Mesothelial cell of epicardium (in vitro differentiated cells): ENCODE results near the gene S100PBP. TPM values are rescaled to one million over a fixed set of nuclear protein-coding genes. Genes with fewer than 3 reads are reported as not detected.

Experiments used
- DNase-seq, 2 experiments: peaks; one replicate each; pipeline ENCODE4 v3.0.0; 2021; ENCODE audit warnings: low spot score in 2 of 2; ENCODE audit not compliant: unreplicated experiment in 2 of 2
- H3K27ac Mint-ChIP-seq: 2 replicates; pipeline ENCODE4 v1.8.0; 2021; ENCODE audit warnings: mixed read lengths
- H3K27me3 Mint-ChIP-seq: 2 replicates; pipeline ENCODE4 v1.8.0; 2021; ENCODE audit warnings: low read depth, mixed read lengths
- H3K36me3 Mint-ChIP-seq: 2 replicates; pipeline ENCODE4 v1.8.0; 2021; ENCODE audit warnings: mixed read lengths
- H3K4me1 Mint-ChIP-seq: 2 replicates; pipeline ENCODE4 v1.8.0; 2021; ENCODE audit warnings: mixed read lengths
- H3K4me3 Mint-ChIP-seq: 2 replicates; pipeline ENCODE4 v1.8.0; 2021; ENCODE audit warnings: mild to moderate bottlenecking, moderate library complexity, mixed read lengths
- H3K9me3 Mint-ChIP-seq: 2 replicates; pipeline ENCODE4 v1.8.0; 2021; ENCODE audit warnings: mixed read lengths
- total RNA-seq: library from RNA; stranded (reverse); gene quantifications from 3 replicates; pipeline ENCODE4 v1.2.1, GENCODE V29; 2021
- TF ChIP-seq, protein P1 (sequence below): fragments of 200-600 bp; sonication (generic); IDR thresholded peaks from one replicate; pipeline ENCODE4 v1.5.0; 2021; ENCODE audit warnings: antibody characterized with exemption; ENCODE audit not compliant: unreplicated experiment

Gene S100PBP
- total RNA-seq, 1 donor from 2014 or later = 66.8 TPM

DNA sequence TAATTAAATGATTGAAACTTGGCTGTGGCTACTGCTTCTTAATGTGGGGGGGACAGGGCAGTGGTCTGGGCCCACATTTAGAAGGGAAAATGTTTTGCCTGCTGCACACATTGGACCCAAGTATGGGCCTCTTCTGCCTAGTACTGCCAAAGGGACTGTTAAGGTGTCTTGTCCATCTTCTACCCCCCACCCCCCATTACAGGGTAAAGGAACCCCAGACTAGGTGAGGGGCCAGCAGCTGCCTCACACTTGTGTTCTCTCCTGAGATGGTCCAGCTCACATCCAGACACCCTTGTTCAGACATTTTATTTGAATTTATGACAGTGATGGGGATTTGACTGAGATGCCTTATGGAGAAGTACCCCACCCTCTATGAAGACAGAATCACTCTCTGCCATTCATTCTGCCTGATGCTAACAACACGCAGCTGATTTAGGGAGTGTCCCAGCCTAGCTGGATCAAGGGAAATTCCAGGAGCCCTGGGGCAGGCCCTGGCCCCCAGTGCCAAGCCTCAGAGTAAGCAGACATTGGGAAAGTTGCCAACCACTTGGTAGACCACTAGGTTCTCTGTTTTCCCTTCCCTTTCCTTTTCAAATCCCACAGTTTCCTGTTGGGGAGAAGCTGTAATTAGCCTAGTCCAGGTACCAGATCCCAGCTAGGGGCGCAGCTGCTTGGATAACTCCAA lies 42.4 kb upstream of the S100PBP start:
- Mint-ChIP-seq H3K27ac (peak overlapping the region; percentile 79), H3K36me3 (peaks cover 32% of the 10 kb centered on the region), H3K27me3 (no peaks in the 10 kb centered on the region), H3K4me1 (peaks cover 27% of the 10 kb centered on the region), H3K9me3 (no peaks in the 10 kb centered on the region), H3K4me3 (no peak overlapping the region)
- TF ChIP-seq, protein P1, sequence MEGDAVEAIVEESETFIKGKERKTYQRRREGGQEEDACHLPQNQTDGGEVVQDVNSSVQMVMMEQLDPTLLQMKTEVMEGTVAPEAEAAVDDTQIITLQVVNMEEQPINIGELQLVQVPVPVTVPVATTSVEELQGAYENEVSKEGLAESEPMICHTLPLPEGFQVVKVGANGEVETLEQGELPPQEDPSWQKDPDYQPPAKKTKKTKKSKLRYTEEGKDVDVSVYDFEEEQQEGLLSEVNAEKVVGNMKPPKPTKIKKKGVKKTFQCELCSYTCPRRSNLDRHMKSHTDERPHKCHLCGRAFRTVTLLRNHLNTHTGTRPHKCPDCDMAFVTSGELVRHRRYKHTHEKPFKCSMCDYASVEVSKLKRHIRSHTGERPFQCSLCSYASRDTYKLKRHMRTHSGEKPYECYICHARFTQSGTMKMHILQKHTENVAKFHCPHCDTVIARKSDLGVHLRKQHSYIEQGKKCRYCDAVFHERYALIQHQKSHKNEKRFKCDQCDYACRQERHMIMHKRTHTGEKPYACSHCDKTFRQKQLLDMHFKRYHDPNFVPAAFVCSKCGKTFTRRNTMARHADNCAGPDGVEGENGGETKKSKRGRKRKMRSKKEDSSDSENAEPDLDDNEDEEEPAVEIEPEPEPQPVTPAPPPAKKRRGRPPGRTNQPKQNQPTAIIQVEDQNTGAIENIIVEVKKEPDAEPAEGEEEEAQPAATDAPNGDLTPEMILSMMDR = no peak
- DNase-seq = no peak

DNA sequence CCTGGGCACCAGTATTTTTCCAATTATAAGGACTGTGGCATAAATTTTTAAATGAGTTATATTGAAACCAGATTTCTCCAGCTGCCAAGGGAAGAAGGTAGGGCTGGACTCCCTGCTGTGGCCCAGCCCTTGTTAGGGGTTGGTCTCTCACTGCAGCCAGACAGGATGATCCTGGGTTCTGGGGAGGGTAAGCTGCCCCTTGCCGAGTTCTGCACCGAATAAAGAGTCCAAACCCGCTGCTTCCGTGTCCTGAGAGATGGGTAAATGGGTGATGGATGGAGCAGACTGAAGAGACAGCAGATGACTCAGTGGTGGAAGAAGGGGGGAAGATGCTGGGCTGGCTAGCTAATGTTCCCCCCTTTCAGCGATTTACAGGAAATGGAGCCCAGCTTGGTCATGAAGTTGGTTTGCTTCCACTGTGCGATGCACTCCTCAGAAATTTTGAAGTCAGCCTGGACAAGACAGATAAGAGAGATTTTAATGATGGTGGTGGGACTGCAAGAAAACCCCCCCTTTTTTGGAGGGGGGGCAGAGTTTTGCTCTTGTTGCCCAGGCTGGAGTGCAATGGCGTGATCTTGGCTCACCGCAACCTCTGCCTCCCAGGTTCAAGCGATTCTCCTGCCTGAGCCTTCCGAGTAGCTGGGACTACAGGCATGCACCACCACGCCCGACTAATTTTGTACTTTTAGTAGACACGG lies 41.7 kb upstream of the S100PBP start:
- DNase-seq = no peak
- peaks cover 36% of the 10 kb centered on the region for H3K36me3 Mint-ChIP-seq
- H3K4me1 Mint-ChIP-seq = peaks cover 23% of the 10 kb centered on the region
- H3K9me3 Mint-ChIP-seq = no peaks in the 10 kb centered on the region
- no peaks in the 10 kb centered on the region for H3K27me3 Mint-ChIP-seq
- H3K27ac Mint-ChIP-seq = peak overlapping the region; percentile 79
- no peak overlapping the region for H3K4me3 Mint-ChIP-seq
- TF ChIP-seq, protein P1 = no peak

DNA sequence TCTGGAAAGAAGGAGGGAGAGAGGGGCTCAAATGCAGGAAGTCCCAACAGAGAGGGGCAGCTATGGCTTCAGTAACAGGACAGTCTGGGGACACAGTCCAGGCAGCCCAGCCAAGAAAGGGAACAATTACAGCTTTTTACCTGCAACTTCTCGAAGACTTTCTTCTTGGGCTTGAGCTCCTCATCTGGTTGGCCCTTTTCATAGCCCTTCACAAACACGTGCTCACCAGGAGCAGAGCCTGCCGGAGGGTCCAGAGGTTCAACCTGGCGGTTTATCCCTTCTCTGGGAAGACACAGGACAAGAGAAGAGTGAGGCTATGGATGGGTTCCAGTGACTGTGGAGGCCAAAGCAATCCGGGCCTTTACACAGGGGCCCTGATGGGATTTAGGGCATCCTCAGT lies 38.2 kb upstream of the S100PBP start:
- Mint-ChIP-seq H3K36me3 (peaks cover 44% of the 10 kb centered on the region), H3K4me1 (peaks cover 10% of the 10 kb centered on the region), H3K9me3 (no peaks in the 10 kb centered on the region), H3K4me3 (no peak overlapping the region), H3K27ac (no peak overlapping the region), H3K27me3 (no peaks in the 10 kb centered on the region)
- no peak for DNase-seq
- TF ChIP-seq, protein P1 = no peak

DNA sequence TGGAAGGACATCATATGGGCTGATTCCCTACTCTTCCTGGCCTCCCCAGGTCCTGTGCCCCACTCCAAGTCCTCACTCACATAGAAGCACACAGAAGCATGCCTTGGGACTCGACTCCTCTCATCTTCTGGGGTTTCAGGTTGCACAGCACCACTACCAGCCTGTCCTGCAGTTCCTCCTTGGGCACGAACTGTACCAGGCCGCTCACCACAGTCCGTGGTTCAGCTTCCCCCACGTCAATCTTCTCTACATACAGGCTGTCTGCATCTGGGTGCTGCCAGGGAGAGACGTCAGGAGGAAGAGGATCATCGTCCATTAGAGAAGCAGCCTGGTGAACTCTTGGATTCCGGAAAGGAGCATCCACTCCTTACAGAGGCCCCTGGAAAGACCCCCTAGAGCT lies 37.4 kb upstream of the S100PBP start:
- no peak for DNase-seq
- peaks cover 49% of the 10 kb centered on the region for H3K36me3 Mint-ChIP-seq
- TF ChIP-seq, protein P1 = no peak
- no peaks in the 10 kb centered on the region for H3K9me3 Mint-ChIP-seq
- H3K27ac Mint-ChIP-seq = no peak overlapping the region
- no peaks in the 10 kb centered on the region for H3K27me3 Mint-ChIP-seq
- peaks cover 9% of the 10 kb centered on the region for H3K4me1 Mint-ChIP-seq
- H3K4me3 Mint-ChIP-seq = no peak overlapping the region

DNA sequence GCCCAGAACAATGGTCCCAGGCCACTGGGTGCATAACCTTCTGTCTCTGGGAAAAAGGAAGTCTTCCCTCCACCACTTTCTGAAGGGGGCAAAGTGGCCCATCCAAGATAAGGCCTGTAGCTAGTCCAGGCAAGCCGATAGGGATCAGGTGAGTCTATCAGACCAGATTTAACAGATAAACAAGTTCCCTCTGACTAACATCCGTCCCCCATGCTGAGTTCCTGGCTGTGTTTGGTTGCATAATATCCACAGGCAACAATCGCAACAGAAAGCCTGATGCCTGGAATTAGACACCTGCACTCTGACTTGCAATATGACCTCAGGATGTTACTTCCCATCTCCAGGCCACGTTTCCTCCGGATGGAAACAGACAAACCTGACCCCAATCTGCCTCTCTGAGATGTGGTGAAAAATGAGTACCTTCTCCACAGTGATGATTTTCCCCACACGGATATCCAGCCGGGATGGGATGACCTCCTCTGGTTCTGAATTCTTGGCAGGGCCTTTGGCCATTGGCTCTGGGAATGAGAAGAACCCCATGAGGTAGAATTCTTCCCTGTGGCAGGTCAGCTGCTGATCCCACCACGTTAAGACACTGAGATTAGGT lies 36.7 kb upstream of the S100PBP start:
- peaks cover 48% of the 10 kb centered on the region for H3K36me3 Mint-ChIP-seq
- DNase-seq = no peak
- peaks cover 2% of the 10 kb centered on the region for H3K4me1 Mint-ChIP-seq
- no peaks in the 10 kb centered on the region for H3K9me3 Mint-ChIP-seq
- H3K27ac Mint-ChIP-seq = no peak overlapping the region
- H3K27me3 Mint-ChIP-seq = no peaks in the 10 kb centered on the region
- TF ChIP-seq, protein P1 = no peak
- H3K4me3 Mint-ChIP-seq = no peak overlapping the region
